Measurements from ENCODE around the gene ZNF333. TPM values are rescaled to one million over a fixed set of nuclear protein-coding genes. Genes with fewer than 3 reads are reported as not detected.

The ZNF333 gene
- total RNA-seq: 9.0 and 14.5 TPM in 2 replicates

DNA sequence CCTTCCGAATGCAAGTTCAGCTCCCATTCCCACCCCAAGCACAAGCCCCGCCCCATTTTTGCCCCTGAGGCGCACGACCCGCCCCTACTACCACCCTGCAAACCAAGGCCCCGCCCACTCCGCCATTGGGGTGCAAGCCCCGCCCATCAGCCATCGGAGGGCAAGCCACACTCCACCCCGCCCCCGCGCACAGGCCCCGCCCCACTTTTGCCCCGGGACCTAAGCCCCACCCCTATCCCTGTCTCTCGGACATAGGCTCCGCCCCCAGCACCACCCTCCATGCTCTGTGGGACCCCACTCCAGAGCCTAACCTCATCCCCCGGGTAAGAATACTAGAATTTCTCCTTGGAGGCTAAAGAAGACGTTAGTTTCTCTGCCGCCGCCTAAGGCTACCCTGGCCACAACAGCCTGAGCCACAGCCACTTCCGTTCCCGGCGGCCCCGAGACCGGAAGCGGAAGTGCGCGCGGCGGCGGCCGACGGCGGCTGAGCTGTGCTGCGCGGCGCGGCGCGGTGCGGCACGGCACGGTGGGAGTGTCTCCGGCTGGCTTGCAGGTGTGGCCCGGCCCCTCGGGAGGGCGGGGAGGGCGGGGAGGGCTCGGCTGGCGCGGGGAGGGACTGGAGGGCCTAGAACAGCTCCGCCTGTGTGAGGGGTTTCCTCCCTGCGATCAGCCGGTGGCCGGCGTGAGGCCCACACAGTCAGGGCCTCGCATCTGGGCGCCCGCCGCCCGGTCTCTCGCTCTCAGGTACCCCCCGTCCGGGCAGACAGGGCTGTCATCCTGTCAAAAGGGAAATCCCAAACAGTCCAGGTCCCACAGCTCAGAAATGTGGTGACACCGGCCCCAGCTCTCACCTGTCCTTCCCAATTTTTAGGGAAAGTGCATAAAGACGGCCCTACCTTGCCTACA lies at the start of gene ZNF333:
Gene ZNF333 (plus strand): TSS at position 451 of the 906 bp plus-strand sequence. CDS start 3,444 bp downstream, outside the sequence.
- no peak for TF ChIP-seq CTCF (IDR thresholded peaks at IDR 0.05; ENCODE audit: insufficient read depth, low read length, poor library complexity, severe bottlenecking)
- Histone ChIP-seq H3K4me3 (ENCODE audit: low read depth, low read length) (peak within 1 kb of the TSS; percentile 55), H3K27me3 (ENCODE audit: control insufficient read depth, insufficient read depth, low read length) (no peaks in the 10 kb centered on the region), H3K36me3 (ENCODE audit: control insufficient read depth, insufficient read depth, low read length) (no peaks in the 10 kb centered on the region)
- DNase-seq (ENCODE audit: low read depth): peak; percentile 56

GRCh38 chr19:14648506-14648905 lies 41.3 kb upstream of the ZNF333 start:
- Histone ChIP-seq H3K4me3 (ENCODE audit: low read depth, low read length) (no peak overlapping the region), H3K27me3 (ENCODE audit: control insufficient read depth, insufficient read depth, low read length) (no peaks in the 10 kb centered on the region), H3K36me3 (ENCODE audit: control insufficient read depth, insufficient read depth, low read length) (no peaks in the 10 kb centered on the region)
- no peak for DNase-seq (ENCODE audit: low read depth)
- no peak for TF ChIP-seq CTCF (IDR thresholded peaks at IDR 0.05; ENCODE audit: insufficient read depth, low read length, poor library complexity, severe bottlenecking)

DNA sequence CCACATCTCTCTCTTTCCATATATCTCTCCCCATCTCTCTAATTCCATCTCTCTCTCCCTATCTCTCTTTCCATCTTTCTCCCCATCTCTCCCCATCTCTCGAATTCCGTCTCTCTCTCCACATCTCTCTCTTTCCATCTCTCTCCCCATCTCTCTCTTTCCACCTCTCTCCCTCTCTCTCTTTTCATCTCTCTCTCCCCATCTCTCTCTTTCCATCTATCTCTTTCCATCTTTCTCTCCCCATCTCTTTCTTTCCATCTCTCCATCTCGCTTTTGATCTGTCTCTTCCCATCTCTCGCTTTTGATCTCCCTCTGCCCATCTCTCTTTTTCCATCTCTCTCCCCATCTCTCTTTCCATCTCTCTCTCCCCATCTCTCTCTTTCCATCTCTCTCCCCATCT lies 40.8 kb upstream of the ZNF333 start:
- no peak for DNase-seq (ENCODE audit: low read depth)
- TF ChIP-seq CTCF (IDR thresholded peaks at IDR 0.05; ENCODE audit: insufficient read depth, low read length, poor library complexity, severe bottlenecking): no peak
- H3K27me3 ChIP-seq (ENCODE audit: control insufficient read depth, insufficient read depth, low read length): no peaks in the 10 kb centered on the region
- H3K4me3 ChIP-seq (ENCODE audit: low read depth, low read length): no peak overlapping the region
- no peaks in the 10 kb centered on the region for H3K36me3 ChIP-seq (ENCODE audit: control insufficient read depth, insufficient read depth, low read length)

- Histone ChIP-seq H3K4me3 (ENCODE audit: low read depth, low read length) (no peak overlapping the region), H3K36me3 (ENCODE audit: control insufficient read depth, insufficient read depth, low read length) (no peaks in the 10 kb centered on the region), H3K27me3 (ENCODE audit: control insufficient read depth, insufficient read depth, low read length) (no peaks in the 10 kb centered on the region)
- TF ChIP-seq CTCF (IDR thresholded peaks at IDR 0.05; ENCODE audit: insufficient read depth, low read length, poor library complexity, severe bottlenecking): no peak
- DNase-seq (ENCODE audit: low read depth): no peak
These were observed 39.7 kb upstream of the ZNF333 start for GRCh38 chr19:14650161-14650560.

GRCh38 chr19:14654786-14655560 lies 34.9 kb upstream of the ZNF333 start:
- no peak for DNase-seq (ENCODE audit: low read depth)
- Histone ChIP-seq H3K4me3 (ENCODE audit: low read depth, low read length) (no peak overlapping the region), H3K27me3 (ENCODE audit: control insufficient read depth, insufficient read depth, low read length) (no peaks in the 10 kb centered on the region), H3K36me3 (ENCODE audit: control insufficient read depth, insufficient read depth, low read length) (no peaks in the 10 kb centered on the region)
- TF ChIP-seq CTCF (IDR thresholded peaks at IDR 0.05; ENCODE audit: insufficient read depth, low read length, poor library complexity, severe bottlenecking): no peak
